Testis (tissue), 3 donors: ENCODE measurements around the gene PKN3. TPM values are rescaled to one million over a fixed set of nuclear protein-coding genes. Genes with fewer than 3 reads are reported as not detected.

ENCODE experiments used
- DNase-seq: peaks from one replicate; pipeline ENCODE4 v3.0.0-alpha.2; 2019
- H3K27ac ChIP-seq, 2 donors: fragments of 200-600 bp; sonication (generic); one replicate each; pipeline ENCODE4 v1.5.1; 2019
- H3K27me3 ChIP-seq: fragments of 200-600 bp; sonication (generic); one replicate; pipeline ENCODE4 v1.5.1; 2019
- H3K36me3 ChIP-seq: fragments of 200-600 bp; sonication (generic); one replicate; pipeline ENCODE4 v1.5.1; 2017; ENCODE audit warnings: low read depth; ENCODE audit errors: missing control alignments
- H3K4me1 ChIP-seq: fragments of 200-600 bp; sonication (generic); one replicate; pipeline ENCODE4 v1.5.1; 2019
- H3K4me3 ChIP-seq, 2 donors: fragments of 200-600 bp; sonication (generic); one replicate each; pipeline ENCODE4 v1.5.1; 2017 to 2019
- H3K9me3 ChIP-seq: fragments of 200-600 bp; sonication (generic); one replicate; pipeline ENCODE4 v1.5.1; 2017
- POLR2A ChIP-seq: fragments of 450-650 bp; IDR thresholded peaks from one replicate; pipeline ENCODE4 v1.6.1; 2017; ENCODE audit warnings: antibody characterized with exemption, mild to moderate bottlenecking, moderate library complexity
- WGBS, 2 donors: methylation state at CpG; one replicate each; pipeline ENCODE4 v1.1.5; 2018; 5-methylcytosine and 5-hydroxymethylcytosine counted together
- intact Hi-C: fragments of 100-400 bp; cut with DNase I; formaldehyde crosslinking; loops from one replicate; pipeline ENCODE4 v1.15.1; 2023; ENCODE audit warnings: low total_unique reads
- polyA plus RNA-seq: library from polyadenylated mRNA; stranded (reverse); fragments of 350-450 nt; fragmentation: Illumina TruSeq; extraction: RNeasy Lipid Tissue Mini Kit (QIAGEN cat#74804); gene quantifications from one replicate; pipeline ENCODE4 v1.2.3, GENCODE V29; 2014; ENCODE audit warnings: low read depth, low replicate concordance; ENCODE audit not compliant: insufficient read depth
- total RNA-seq, 2 donors: library from RNA; depleted of rRNA; stranded (reverse); fragments of >200 nt; gene quantifications; one replicate each; pipeline ENCODE4 v1.2.3, GENCODE V29; 2016
- TF ChIP-seq, protein P1 (sequence below), 3 experiments: fragments of 450-650 bp in 2 of 3; fragments of 200-600 bp in 1 of 3; sonication (generic) in 1 of 3; IDR thresholded peaks; one replicate each; pipeline ENCODE4 v1.5.1; 2016 to 2019; ENCODE audit warnings: antibody characterized with exemption in 3 of 3, mild to moderate bottlenecking in 2 of 3, moderate library complexity in 1 of 3

Gene PKN3
- total and polyA plus RNA-seq, 3 donors from 2014 or later, result 3.6 to 7.2 (median 4.2) TPM

- no peaks in the 10 kb centered on the region for H3K36me3 ChIP-seq
- no peak overlapping the region for H3K27ac ChIP-seq
- H3K27me3 ChIP-seq, result no peaks in the 10 kb centered on the region
- no peaks in the 10 kb centered on the region for H3K4me1 ChIP-seq
- no peak for DNase-seq
- TF ChIP-seq POLR2A, result no peak
- TF ChIP-seq, protein P1, sequence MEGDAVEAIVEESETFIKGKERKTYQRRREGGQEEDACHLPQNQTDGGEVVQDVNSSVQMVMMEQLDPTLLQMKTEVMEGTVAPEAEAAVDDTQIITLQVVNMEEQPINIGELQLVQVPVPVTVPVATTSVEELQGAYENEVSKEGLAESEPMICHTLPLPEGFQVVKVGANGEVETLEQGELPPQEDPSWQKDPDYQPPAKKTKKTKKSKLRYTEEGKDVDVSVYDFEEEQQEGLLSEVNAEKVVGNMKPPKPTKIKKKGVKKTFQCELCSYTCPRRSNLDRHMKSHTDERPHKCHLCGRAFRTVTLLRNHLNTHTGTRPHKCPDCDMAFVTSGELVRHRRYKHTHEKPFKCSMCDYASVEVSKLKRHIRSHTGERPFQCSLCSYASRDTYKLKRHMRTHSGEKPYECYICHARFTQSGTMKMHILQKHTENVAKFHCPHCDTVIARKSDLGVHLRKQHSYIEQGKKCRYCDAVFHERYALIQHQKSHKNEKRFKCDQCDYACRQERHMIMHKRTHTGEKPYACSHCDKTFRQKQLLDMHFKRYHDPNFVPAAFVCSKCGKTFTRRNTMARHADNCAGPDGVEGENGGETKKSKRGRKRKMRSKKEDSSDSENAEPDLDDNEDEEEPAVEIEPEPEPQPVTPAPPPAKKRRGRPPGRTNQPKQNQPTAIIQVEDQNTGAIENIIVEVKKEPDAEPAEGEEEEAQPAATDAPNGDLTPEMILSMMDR (IDR thresholded peaks at IDR 0.05), result no peak
- no peak overlapping the region for H3K4me3 ChIP-seq
- intact Hi-C loops, result no loop called here
- no peaks in the 10 kb centered on the region for H3K9me3 ChIP-seq
- WGBS, 2 donors, result 85 to 88% methylated on average over 13 of the region's 13 CpGs
Measured at GRCh38 chr9:128732576-128732975, 30.3 kb downstream of the PKN3 start.

GRCh38 chr9:128733256-128733655, 31.0 kb downstream of the PKN3 start:
- H3K27ac ChIP-seq, result no peak overlapping the region
- H3K4me3 ChIP-seq, result no peak overlapping the region
- no peaks in the 10 kb centered on the region for H3K9me3 ChIP-seq
- no peak for TF ChIP-seq POLR2A
- TF ChIP-seq, protein P1 (IDR thresholded peaks at IDR 0.05), result peak in 2 of 3 experiments; percentile 29 to 60
- no peaks in the 10 kb centered on the region for H3K36me3 ChIP-seq
- intact Hi-C loops, result no loop called here
- peak; percentile 87 for DNase-seq
- WGBS, 2 donors, result 46 to 52% methylated on average over 7 to 9 of the region's 9 CpGs
- no peaks in the 10 kb centered on the region for H3K4me1 ChIP-seq
- H3K27me3 ChIP-seq, result no peaks in the 10 kb centered on the region

DNA sequence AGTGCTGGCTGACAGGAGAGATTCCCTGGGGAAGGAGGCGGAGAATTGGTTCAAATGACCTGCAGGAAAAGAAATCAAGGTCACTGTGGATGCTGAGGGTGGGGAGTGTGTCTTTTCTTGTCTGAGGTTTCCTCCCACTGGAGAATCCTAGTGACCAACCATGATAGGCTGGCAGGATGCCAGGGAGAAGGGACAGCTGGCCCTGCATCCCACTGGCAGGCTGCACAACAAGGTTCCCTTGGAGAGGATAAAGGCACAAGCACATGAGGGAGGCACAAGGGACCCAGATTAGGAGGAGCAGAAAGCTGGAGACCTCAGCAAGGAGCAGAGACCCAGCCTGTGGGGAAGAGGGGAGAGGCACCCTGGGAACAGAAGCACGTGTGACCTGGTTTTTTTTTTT, 33.1 kb downstream of the PKN3 start:
- no peaks in the 10 kb centered on the region for H3K9me3 ChIP-seq
- no peaks in the 10 kb centered on the region for H3K36me3 ChIP-seq
- 45 to 73% methylated on average over 2 of the region's 2 CpGs for WGBS, 2 donors
- peak; percentile 88 for DNase-seq
- intact Hi-C loops, result no loop called here
- TF ChIP-seq, protein P1 (IDR thresholded peaks at IDR 0.05), result no peak
- no peak for TF ChIP-seq POLR2A
- no peak overlapping the region for H3K27ac ChIP-seq
- H3K4me1 ChIP-seq, result no peaks in the 10 kb centered on the region
- no peak overlapping the region for H3K4me3 ChIP-seq
- H3K27me3 ChIP-seq, result no peaks in the 10 kb centered on the region

DNA sequence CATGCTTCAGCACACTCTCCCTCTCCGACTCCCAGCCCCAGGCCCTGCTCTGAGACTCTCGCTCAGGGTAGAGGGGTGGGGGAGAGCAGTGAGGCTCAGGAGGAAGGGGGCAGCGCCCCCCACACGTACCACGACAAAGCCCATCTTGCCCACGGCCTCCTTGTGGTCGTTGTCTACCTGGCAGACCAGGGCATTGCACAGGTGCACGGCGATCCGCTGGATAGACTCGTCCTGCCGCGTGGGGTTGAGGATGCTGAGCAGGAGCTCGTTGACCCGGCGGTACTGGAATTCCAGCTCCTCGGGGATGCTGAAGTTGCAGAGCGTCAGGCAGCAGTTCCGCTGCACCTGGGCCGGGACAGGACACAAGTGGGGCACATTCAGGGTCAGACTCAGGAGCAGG, 40.1 kb downstream of the PKN3 start:
- 84 to 87% methylated on average over 12 to 20 of the region's 20 CpGs for WGBS, 2 donors
- no peaks in the 10 kb centered on the region for H3K36me3 ChIP-seq
- TF ChIP-seq, protein P1 (IDR thresholded peaks at IDR 0.05), result no peak
- TF ChIP-seq POLR2A, result no peak
- no peaks in the 10 kb centered on the region for H3K9me3 ChIP-seq
- DNase-seq, result no peak
- no peak overlapping the region for H3K4me3 ChIP-seq
- peaks cover 4% of the 10 kb centered on the region for H3K4me1 ChIP-seq
- intact Hi-C loops, result no loop called here
- no peaks in the 10 kb centered on the region for H3K27me3 ChIP-seq
- H3K27ac ChIP-seq, result no peak overlapping the region

- Histone ChIP-seq H3K4me3 (no peak overlapping the region), H3K36me3 (no peaks in the 10 kb centered on the region), H3K9me3 (no peaks in the 10 kb centered on the region), H3K27ac (no peak overlapping the region), H3K27me3 (no peaks in the 10 kb centered on the region), H3K4me1 (peaks cover 4% of the 10 kb centered on the region)
- intact Hi-C loops, result no loop called here
- 88 to 100% methylated on average over 1 of the region's 1 CpG for WGBS, 2 donors
- TF ChIP-seq POLR2A, result no peak
- TF ChIP-seq, protein P1 (IDR thresholded peaks at IDR 0.05), result no peak
- no peak for DNase-seq
Measured at GRCh38 chr9:128743421-128743820, 41.1 kb downstream of the PKN3 start.
